Stomach (tissue), 9 donors: ENCODE results near the gene KIF20B. TPM values are rescaled to one million over a fixed set of nuclear protein-coding genes. Genes with fewer than 3 reads are reported as not detected.

Experiments used
- DNase-seq, 2 donors: peaks; one replicate each; pipeline versions ENCODE4 v3.0.0 to v3.0.0-alpha.2; 2013 to 2019
- H3K27ac ChIP-seq, 5 donors: fragments of 200-600 bp in 4 of 5; sonication (generic) in 4 of 5; one replicate each; pipeline ENCODE4 v1.5.1; 2013 to 2019; ENCODE audit warnings: mild to moderate bottlenecking in 1 of 5, moderate library complexity in 1 of 5
- H3K27me3 ChIP-seq, 3 donors: fragments of 200-600 bp; sonication (generic); one replicate each; pipeline ENCODE4 v1.5.1; 2017 to 2019; ENCODE audit warnings: mixed run types in 1 of 3
- H3K36me3 ChIP-seq, 4 donors: fragments of 200-600 bp; sonication (generic); 1 replicate in 3 of 4; 2 replicates in 1 of 4; pipeline ENCODE4 v1.5.1; 2016 to 2019
- H3K4me1 ChIP-seq, 4 donors: fragments of 200-600 bp; sonication (generic); one replicate each; pipeline ENCODE4 v1.5.1; 2016 to 2019
- H3K4me3 ChIP-seq, 4 donors: fragments of 200-600 bp; sonication (generic) in 3 of 4; one replicate each; pipeline ENCODE4 v1.5.1; 2016 to 2019; ENCODE audit warnings: mild to moderate bottlenecking in 1 of 4
- H3K9me3 ChIP-seq, 4 donors: fragments of 200-600 bp; sonication (generic); one replicate each; pipeline ENCODE4 v1.5.1; 2016 to 2019
- EP300 ChIP-seq: sonication (generic); formaldehyde crosslinking; IDR thresholded peaks from one replicate; pipeline ENCODE4 v1.6.1; 2017; ENCODE audit warnings: antibody characterized with exemption
- POLR2A ChIP-seq, 4 donors: fragments of 450-650 bp; IDR thresholded peaks; one replicate each; pipeline ENCODE4 v1.6.1; 2016; ENCODE audit warnings: antibody characterized with exemption in 4 of 4, control low read depth in 2 of 4, mild to moderate bottlenecking in 1 of 4, moderate library complexity in 1 of 4
- POLR2AphosphoS5 ChIP-seq, 3 donors: sonication (generic); formaldehyde crosslinking; IDR thresholded peaks; one replicate each; pipeline ENCODE4 v1.6.1; 2016; ENCODE audit warnings: antibody characterized with exemption in 3 of 3
- WGBS, 5 donors: extraction: QIAGEN DNeasy Blood & Tissue Kit in 3 of 5; methylation state at CpG; one replicate each; pipeline versions ENCODE4 v1.1.5 to v1.1.7; 2013 to 2018; 5-methylcytosine and 5-hydroxymethylcytosine counted together
- intact Hi-C: fragments of 100-400 bp; cut with DNase I; formaldehyde crosslinking; loops from one replicate; pipeline ENCODE4 v1.15.1; 2023; ENCODE audit warnings: low total_unique reads
- polyA plus RNA-seq, 3 donors: library from polyadenylated mRNA; stranded (reverse); fragments of 200-250 nt; gene quantifications; one replicate each; pipeline ENCODE4 v1.2.3, GENCODE V29; 2013
- total RNA-seq, 5 donors: library from RNA; depleted of rRNA; stranded (reverse); fragments of >200 nt; gene quantifications; one replicate each; pipeline versions ENCODE4 v1.1.0 to v1.2.3, GENCODE V29; 2014 to 2016
- TF ChIP-seq, protein P1 (sequence below), 7 experiments: fragments of 450-650 bp in 4 of 7; fragments of 200-600 bp in 3 of 7; sonication (generic) in 3 of 7; IDR thresholded peaks; one replicate each; pipeline ENCODE4 v1.5.1; 2016 to 2019; ENCODE audit warnings: antibody characterized with exemption in 7 of 7, control low read depth in 2 of 7, mild to moderate bottlenecking in 1 of 7
- donor health status: healthy with polysubstance abuse.
- donor health status: Bipolar disorder and iron deficiency.
- donor health status: healthy.

Gene KIF20B
- total and polyA plus RNA-seq, 8 donors: 1.5 to 10.6 (median 2.3) TPM

DNA sequence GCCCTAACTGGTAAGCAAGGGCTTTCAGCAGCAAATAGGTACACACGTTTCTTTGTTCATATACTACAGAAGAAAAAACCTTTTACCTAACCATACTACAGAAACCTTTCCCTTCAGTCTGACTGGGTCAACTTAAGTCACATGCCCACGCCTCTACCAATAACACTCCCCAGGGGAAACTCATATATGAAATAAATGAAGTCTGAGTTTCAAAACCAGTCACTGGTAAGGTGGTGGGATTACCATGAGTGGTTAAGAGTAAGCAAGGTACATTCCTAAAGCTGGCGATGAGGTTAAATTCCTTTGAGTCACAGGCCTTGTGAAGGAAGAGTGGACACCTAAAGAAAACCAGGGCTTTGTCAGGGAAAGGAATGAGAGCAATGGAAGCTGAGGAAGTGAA, 21.4 kb upstream of the KIF20B start:
- Histone ChIP-seq H3K4me3 (no peak overlapping the region), H3K27me3 (no peaks in the 10 kb centered on the region), H3K36me3 (no peaks in the 10 kb centered on the region), H3K9me3 (no peaks in the 10 kb centered on the region), H3K4me1 (no peaks in the 10 kb centered on the region), H3K27ac (no peak overlapping the region)
- no peak for TF ChIP-seq POLR2A (IDR thresholded peaks at IDR 0.05)
- TF ChIP-seq EP300: no peak
- TF ChIP-seq, protein P1, sequence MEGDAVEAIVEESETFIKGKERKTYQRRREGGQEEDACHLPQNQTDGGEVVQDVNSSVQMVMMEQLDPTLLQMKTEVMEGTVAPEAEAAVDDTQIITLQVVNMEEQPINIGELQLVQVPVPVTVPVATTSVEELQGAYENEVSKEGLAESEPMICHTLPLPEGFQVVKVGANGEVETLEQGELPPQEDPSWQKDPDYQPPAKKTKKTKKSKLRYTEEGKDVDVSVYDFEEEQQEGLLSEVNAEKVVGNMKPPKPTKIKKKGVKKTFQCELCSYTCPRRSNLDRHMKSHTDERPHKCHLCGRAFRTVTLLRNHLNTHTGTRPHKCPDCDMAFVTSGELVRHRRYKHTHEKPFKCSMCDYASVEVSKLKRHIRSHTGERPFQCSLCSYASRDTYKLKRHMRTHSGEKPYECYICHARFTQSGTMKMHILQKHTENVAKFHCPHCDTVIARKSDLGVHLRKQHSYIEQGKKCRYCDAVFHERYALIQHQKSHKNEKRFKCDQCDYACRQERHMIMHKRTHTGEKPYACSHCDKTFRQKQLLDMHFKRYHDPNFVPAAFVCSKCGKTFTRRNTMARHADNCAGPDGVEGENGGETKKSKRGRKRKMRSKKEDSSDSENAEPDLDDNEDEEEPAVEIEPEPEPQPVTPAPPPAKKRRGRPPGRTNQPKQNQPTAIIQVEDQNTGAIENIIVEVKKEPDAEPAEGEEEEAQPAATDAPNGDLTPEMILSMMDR (IDR thresholded peaks at IDR 0.05): no peak
- no peak for TF ChIP-seq POLR2AphosphoS5 (IDR thresholded peaks at IDR 0.05)
- no peak for DNase-seq
- intact Hi-C loops: no loop called here
- WGBS, 5 donors: 81 to 91% (median 85%) methylated on average over 3 of the region's 3 CpGs

DNA sequence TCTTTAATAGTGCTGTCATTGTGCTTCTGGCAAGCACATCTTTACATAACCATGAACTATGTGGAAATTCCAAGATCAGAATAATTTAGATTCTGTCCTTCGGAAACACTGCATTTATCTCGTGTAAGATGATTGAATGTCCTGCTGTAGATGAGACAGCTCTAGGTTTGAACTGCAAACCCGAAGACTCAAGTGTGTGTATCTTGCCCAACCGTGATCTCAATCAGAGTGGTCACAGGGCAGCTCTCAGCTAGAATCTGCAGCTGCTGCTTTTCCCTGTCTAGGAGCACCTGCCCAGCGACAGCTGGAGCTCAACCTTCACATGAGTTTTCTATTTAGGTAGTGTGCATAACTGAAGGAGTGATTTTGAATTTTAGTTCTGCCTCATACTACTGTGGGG, 17.5 kb upstream of the KIF20B start:
- peak in 1 of 2 donors; percentile 35 for DNase-seq
- H3K27ac ChIP-seq: no peak overlapping the region
- no peak overlapping the region for H3K4me3 ChIP-seq
- no peaks in the 10 kb centered on the region for H3K36me3 ChIP-seq
- WGBS, 5 donors: 63 to 73% (median 66%) methylated on average over 5 of the region's 5 CpGs
- no peak for TF ChIP-seq POLR2A (IDR thresholded peaks at IDR 0.05)
- TF ChIP-seq, protein P1 (IDR thresholded peaks at IDR 0.05): no peak
- TF ChIP-seq POLR2AphosphoS5 (IDR thresholded peaks at IDR 0.05): no peak
- TF ChIP-seq EP300: no peak
- H3K4me1 ChIP-seq: no peaks in the 10 kb centered on the region
- intact Hi-C loops: no loop called here
- H3K9me3 ChIP-seq: no peaks in the 10 kb centered on the region
- H3K27me3 ChIP-seq: no peaks in the 10 kb centered on the region

GRCh38 chr10:89684604-89685003, 16.8 kb upstream of the KIF20B start:
- intact Hi-C loops: no loop called here
- no peaks in the 10 kb centered on the region for H3K9me3 ChIP-seq
- H3K4me3 ChIP-seq: no peak overlapping the region
- DNase-seq: no peak
- TF ChIP-seq EP300: no peak
- TF ChIP-seq POLR2AphosphoS5 (IDR thresholded peaks at IDR 0.05): no peak
- H3K4me1 ChIP-seq: no peaks in the 10 kb centered on the region
- 80 to 94% (median 94%) methylated on average over 2 of the region's 2 CpGs for WGBS, 5 donors
- no peak overlapping the region for H3K27ac ChIP-seq
- H3K27me3 ChIP-seq: no peaks in the 10 kb centered on the region
- no peaks in the 10 kb centered on the region for H3K36me3 ChIP-seq

DNA sequence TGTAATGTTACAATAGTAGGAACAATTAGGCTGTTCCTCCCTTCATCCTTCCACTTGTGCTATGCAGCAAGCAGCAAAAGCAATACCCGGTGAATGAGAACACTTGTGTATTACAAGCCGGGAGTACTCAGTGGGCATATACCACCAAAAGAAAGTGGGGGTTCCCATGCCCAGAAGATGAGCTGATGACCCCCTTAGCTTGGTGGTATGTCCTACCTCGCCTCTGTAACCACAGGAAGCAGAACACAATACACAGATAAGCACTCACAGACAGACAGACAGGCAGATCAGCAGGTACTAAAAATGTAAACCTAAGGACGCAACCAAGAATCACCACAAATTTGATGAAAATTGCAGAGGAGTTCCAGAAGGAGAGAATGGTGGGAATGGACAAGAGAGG, 15.5 kb upstream of the KIF20B start:
- no peaks in the 10 kb centered on the region for H3K9me3 ChIP-seq
- no peak for DNase-seq
- intact Hi-C loops: no loop called here
- no peak overlapping the region for H3K27ac ChIP-seq
- no peak overlapping the region for H3K4me3 ChIP-seq
- TF ChIP-seq POLR2A (IDR thresholded peaks at IDR 0.05): no peak
- no peak for TF ChIP-seq EP300
- TF ChIP-seq, protein P1 (IDR thresholded peaks at IDR 0.05): no peak
- TF ChIP-seq POLR2AphosphoS5 (IDR thresholded peaks at IDR 0.05): no peak
- 70 to 82% (median 76%) methylated on average over 4 of the region's 4 CpGs for WGBS, 5 donors
- H3K27me3 ChIP-seq: no peaks in the 10 kb centered on the region
- H3K36me3 ChIP-seq: no peaks in the 10 kb centered on the region
- H3K4me1 ChIP-seq: no peaks in the 10 kb centered on the region

GRCh38 chr10:89690027-89690426, 11.4 kb upstream of the KIF20B start:
- DNase-seq: no peak
- Histone ChIP-seq H3K36me3 (no peaks in the 10 kb centered on the region), H3K27me3 (no peaks in the 10 kb centered on the region), H3K4me3 (no peak overlapping the region), H3K9me3 (no peaks in the 10 kb centered on the region), H3K27ac (no peak overlapping the region), H3K4me1 (no peaks in the 10 kb centered on the region)
- WGBS, 5 donors: 45 to 84% (median 69%) methylated on average over 2 of the region's 2 CpGs
- TF ChIP-seq, protein P1 (IDR thresholded peaks at IDR 0.05): no peak
- no peak for TF ChIP-seq POLR2AphosphoS5 (IDR thresholded peaks at IDR 0.05)
- no peak for TF ChIP-seq POLR2A (IDR thresholded peaks at IDR 0.05)
- TF ChIP-seq EP300: no peak
- intact Hi-C loops: no loop called here
